CD14-positive monocyte (primary cell): ENCODE data around the gene PPP1R1B. TPM values are rescaled to one million over a fixed set of nuclear protein-coding genes. Genes with fewer than 3 reads are reported as not detected.
A peak's percentile ranks its signal among the peaks of the same experiment; 100 is the strongest.

ENCODE experiments used
- DNase-seq, 3 donors: peaks; one replicate each; pipeline ENCODE4 v3.0.0-alpha.2; 2011 to 2022
- H2AFZ ChIP-seq: 2 replicates; pipeline ENCODE4 v1.6.0; 2012; ENCODE audit warnings: mild to moderate bottlenecking, low read depth, low read length, inconsistent platforms; ENCODE audit not compliant: insufficient read depth, poor library complexity, severe bottlenecking
- H3K27ac ChIP-seq, 2 donors: 1 replicate in 1 of 2; 2 replicates in 1 of 2; pipeline ENCODE4 v1.5.1; 2012 to 2013; ENCODE audit warnings: low read length in 2 of 2, control low read depth in 1 of 2, inconsistent platforms in 1 of 2, low read depth in 1 of 2, mild to moderate bottlenecking in 1 of 2
- H3K27me3 ChIP-seq, 2 donors: one replicate each; pipeline versions ENCODE4 v1.6.0 to v1.6.1; 2011 to 2013; ENCODE audit warnings: low read length in 2 of 2; ENCODE audit not compliant: control insufficient read depth in 2 of 2, insufficient read depth in 2 of 2
- H3K36me3 ChIP-seq, 2 donors: replicated peaks in 1 of 2; 1 replicate in 1 of 2; 2 replicates in 1 of 2; pipeline versions ENCODE4 v1.5.1 to v1.6.1; 2012 to 2013; ENCODE audit warnings: low read length in 2 of 2, control low read depth in 1 of 2, inconsistent platforms in 1 of 2, mild to moderate bottlenecking in 1 of 2; ENCODE audit not compliant: insufficient read depth in 2 of 2, control insufficient read depth in 1 of 2
- H3K4me1 ChIP-seq, 2 donors: 1 replicate in 1 of 2; 2 replicates in 1 of 2; pipeline versions ENCODE4 v1.5.1 to v1.6.1; 2012 to 2013; ENCODE audit warnings: low read length in 2 of 2, control low read depth in 1 of 2, inconsistent platforms in 1 of 2, mild to moderate bottlenecking in 1 of 2, moderate library complexity in 1 of 2; ENCODE audit not compliant: insufficient read depth in 2 of 2, control insufficient read depth in 1 of 2
- H3K4me2 ChIP-seq: replicated peaks from 2 replicates; pipeline ENCODE3; 2012; ENCODE audit warnings: low read length, moderate library complexity, mild to moderate bottlenecking; ENCODE audit not compliant: poor library complexity, severe bottlenecking; ENCODE audit errors: extremely low read depth
- H3K4me3 ChIP-seq, 3 experiments: fragments of 200-600 bp in 1 of 3; sonication (generic) in 1 of 3; replicated peaks in 1 of 3; 1 replicate in 2 of 3; 2 replicates in 1 of 3; pipeline ENCODE4 v1.5.1; 2011 to 2013; ENCODE audit warnings: low read length in 3 of 3, mild to moderate bottlenecking in 3 of 3, control low read depth in 2 of 3, low read depth in 2 of 3, inconsistent platforms in 1 of 3, moderate library complexity in 1 of 3
- H3K79me2 ChIP-seq: 2 replicates; pipeline ENCODE4 v1.6.0; 2012; ENCODE audit warnings: mild to moderate bottlenecking, control low read depth, inconsistent platforms, low read length, moderate library complexity; ENCODE audit not compliant: insufficient read depth
- H3K9ac ChIP-seq: 2 replicates; pipeline ENCODE4 v1.6.0; 2017; ENCODE audit warnings: low read length, mild to moderate bottlenecking; ENCODE audit not compliant: insufficient read depth, poor library complexity, severe bottlenecking
- H3K9me3 ChIP-seq, 2 donors: replicated peaks in 1 of 2; 1 replicate in 1 of 2; 2 replicates in 1 of 2; pipeline versions ENCODE4 v1.5.1 to v1.6.1; 2012 to 2013; ENCODE audit warnings: low read length in 2 of 2, control low read depth in 1 of 2; ENCODE audit not compliant: control insufficient read depth in 1 of 2, insufficient read depth in 1 of 2
- H4K20me1 ChIP-seq: 2 replicates; pipeline ENCODE4 v1.6.0; 2012; ENCODE audit warnings: mild to moderate bottlenecking, low read length, control low read depth, moderate library complexity; ENCODE audit not compliant: insufficient read depth
- H3K27ac Mint-ChIP-seq, 7 donors: one replicate each; pipeline ENCODE4 v1.8.0; 2020; ENCODE audit warnings: mild to moderate bottlenecking in 7 of 7, mixed read lengths in 7 of 7, moderate library complexity in 6 of 7, inconsistent platforms in 2 of 7
- H3K27me3 Mint-ChIP-seq, 3 donors: one replicate each; pipeline ENCODE4 v1.8.0; 2021 to 2022; ENCODE audit warnings: low read depth in 3 of 3, mild to moderate bottlenecking in 3 of 3, mixed read lengths in 3 of 3, moderate library complexity in 3 of 3, inconsistent platforms in 1 of 3
- H3K36me3 Mint-ChIP-seq, 2 donors: one replicate each; pipeline ENCODE4 v1.8.0; 2020; ENCODE audit warnings: mixed read lengths in 2 of 2, inconsistent platforms in 1 of 2, mild to moderate bottlenecking in 1 of 2
- H3K4me1 Mint-ChIP-seq: one replicate; pipeline ENCODE4 v1.8.0; 2020; ENCODE audit warnings: mild to moderate bottlenecking, mixed read lengths
- H3K4me3 Mint-ChIP-seq, 2 donors: one replicate each; pipeline ENCODE4 v1.8.0; 2020; ENCODE audit warnings: mild to moderate bottlenecking in 2 of 2, mixed read lengths in 2 of 2, moderate library complexity in 1 of 2
- H3K9me3 Mint-ChIP-seq, 7 donors: one replicate each; pipeline ENCODE4 v1.8.0; 2020 to 2022; ENCODE audit warnings: mixed read lengths in 7 of 7, mild to moderate bottlenecking in 6 of 7, moderate library complexity in 6 of 7, inconsistent platforms in 2 of 7
- CTCF ChIP-seq: fragments of 200-600 bp; IDR thresholded peaks from one replicate; pipeline ENCODE4 v1.8.0; 2022; ENCODE audit warnings: antibody characterized with exemption, mild to moderate bottlenecking
- WGBS: methylation state at CpG from one replicate; pipeline ENCODE4 v1.1.5; 2013; ENCODE audit warnings: missing lambda C conversion rate; ENCODE audit not compliant: insufficient coverage; 5-methylcytosine and 5-hydroxymethylcytosine counted together
- intact Hi-C, 2 donors: fragments of 100-400 bp; cut with micrococcal nuclease; formaldehyde crosslinking; loops; one replicate each; pipeline versions ENCODE4 v1.15.0 to v1.15.1; 2023
- polyA plus RNA-seq, 3 donors: library from polyadenylated mRNA; depleted of rRNA in 1 of 3; unstranded in 2 of 3; stranded (reverse) in 1 of 3; fragments of 300-500 nt in 2 of 3; fragments of >200 nt in 1 of 3; fragmentation: Illumina TruSeq in 2 of 3; gene quantifications; 1 replicate in 2 of 3; 2 replicates in 1 of 3; pipeline ENCODE4 v1.2.3, GENCODE V29; 2012 to 2021

The PPP1R1B gene
- polyA plus RNA-seq, 3 donors: 0.05 TPM; not detected in 2

GRCh38 chr17:39671651-39672521, 45.1 kb downstream of the PPP1R1B start:
- Histone ChIP-seq H3K9me3 (peaks cover 0 to 3% of the 10 kb centered on the region in 2 donors), H3K4me1 (peaks cover 12 to 18% of the 10 kb centered on the region in 2 donors), H3K27me3 (peaks cover 10 to 47% of the 10 kb centered on the region in 2 donors), H3K36me3 (no peaks in the 10 kb centered on the region), H2AFZ (no peak overlapping the region), H4K20me1 (no peaks in the 10 kb centered on the region), H3K9ac (no peak overlapping the region), H3K79me2 (no peaks in the 10 kb centered on the region), H3K4me3 (no peak overlapping the region), H3K27ac (no peak overlapping the region), H3K4me2 (no peak overlapping the region)
- Mint-ChIP-seq H3K4me1 (peaks cover 22% of the 10 kb centered on the region), H3K36me3 (peaks cover 0 to 3% of the 10 kb centered on the region in 2 donors), H3K27ac (peak overlapping the region in 1 of 7 donors; percentile 59), H3K9me3 (peaks cover 0 to 6% (median 5%) of the 10 kb centered on the region in 7 donors), H3K27me3 (peaks cover 37 to 62% (median 47%) of the 10 kb centered on the region in 3 donors), H3K4me3 (peak overlapping the region in 1 of 2 donors; percentile 24)
- WGBS: 52% methylated on average over 13 of the region's 19 CpGs
- no peak for DNase-seq
- peak; percentile 45 for TF ChIP-seq CTCF
- intact Hi-C loops: no loop called here

- Mint-ChIP-seq H3K4me3 (no peak overlapping the region), H3K27ac (peak overlapping the region in 1 of 7 donors; percentile 13), H3K9me3 (peaks cover 0 to 6% (median 2%) of the 10 kb centered on the region in 7 donors), H3K36me3 (peaks cover 3 to 9% of the 10 kb centered on the region in 2 donors), H3K4me1 (peaks cover 22% of the 10 kb centered on the region), H3K27me3 (peaks cover 33 to 54% (median 39%) of the 10 kb centered on the region in 3 donors)
- Histone ChIP-seq H3K4me1 (peaks cover 8 to 14% of the 10 kb centered on the region in 2 donors), H3K79me2 (no peaks in the 10 kb centered on the region), H4K20me1 (no peaks in the 10 kb centered on the region), H3K36me3 (no peaks in the 10 kb centered on the region), H3K27me3 (peaks cover 6 to 39% of the 10 kb centered on the region in 2 donors), H3K9me3 (no peaks in the 10 kb centered on the region), H3K4me3 (no peak overlapping the region), H3K4me2 (no peak overlapping the region), H3K9ac (no peak overlapping the region), H3K27ac (no peak overlapping the region), H2AFZ (no peak overlapping the region)
- 91% methylated on average over 9 of the region's 15 CpGs for WGBS
- TF ChIP-seq CTCF: peak; percentile 24
- no peak for DNase-seq
- intact Hi-C loops: no loop called here
Measured at GRCh38 chr17:39672522-39673334, 46.0 kb downstream of the PPP1R1B start.
